GM12864 (cell line): ENCODE measurements around the gene NKD2.

Experiments used
- DNase-seq: peaks from one replicate; pipeline ENCODE4 v3.0.0-alpha.2; 2011; ENCODE audit warnings: low read depth
- H3K4me3 ChIP-seq: 2 replicates; pipeline ENCODE4 v1.5.1; 2011; ENCODE audit warnings: mild to moderate bottlenecking, low read depth, low read length, control low read depth
- CTCF ChIP-seq: IDR thresholded peaks from 2 replicates; pipeline ENCODE4 v1.5.1; 2011; ENCODE audit warnings: low read depth, mild to moderate bottlenecking, moderate library complexity, low read length, control low read depth, inconsistent platforms; ENCODE audit errors: missing control alignments

The NKD2 gene

DNA sequence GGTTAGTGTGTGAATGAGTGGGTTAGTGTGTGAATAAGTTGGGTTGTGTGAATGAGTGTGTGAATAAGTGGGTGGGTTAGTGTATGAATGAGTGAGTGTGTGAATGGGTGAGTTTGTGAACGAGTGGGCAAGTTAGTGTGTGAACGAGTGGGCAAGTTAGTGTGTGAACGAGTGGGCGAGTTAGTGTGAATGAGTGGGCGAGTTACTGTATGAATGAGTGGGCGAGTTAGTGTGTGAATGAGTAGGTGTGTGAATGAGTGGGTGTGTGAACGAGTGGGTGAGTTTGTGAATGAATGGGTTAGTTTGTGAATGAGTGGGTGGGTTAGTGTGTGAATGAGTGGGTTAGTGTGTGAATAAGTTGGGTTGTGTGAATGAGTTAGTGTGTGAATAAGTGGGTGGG, 34.7 kb downstream of the NKD2 start:
- H3K4me3 ChIP-seq: no peak overlapping the region
- DNase-seq: no peak
- TF ChIP-seq CTCF: no peak

- no peak overlapping the region for H3K4me3 ChIP-seq
- DNase-seq: no peak
- TF ChIP-seq CTCF: no peak
Measured at GRCh38 chr5:1044117-1044516, 35.5 kb downstream of the NKD2 start.

DNA sequence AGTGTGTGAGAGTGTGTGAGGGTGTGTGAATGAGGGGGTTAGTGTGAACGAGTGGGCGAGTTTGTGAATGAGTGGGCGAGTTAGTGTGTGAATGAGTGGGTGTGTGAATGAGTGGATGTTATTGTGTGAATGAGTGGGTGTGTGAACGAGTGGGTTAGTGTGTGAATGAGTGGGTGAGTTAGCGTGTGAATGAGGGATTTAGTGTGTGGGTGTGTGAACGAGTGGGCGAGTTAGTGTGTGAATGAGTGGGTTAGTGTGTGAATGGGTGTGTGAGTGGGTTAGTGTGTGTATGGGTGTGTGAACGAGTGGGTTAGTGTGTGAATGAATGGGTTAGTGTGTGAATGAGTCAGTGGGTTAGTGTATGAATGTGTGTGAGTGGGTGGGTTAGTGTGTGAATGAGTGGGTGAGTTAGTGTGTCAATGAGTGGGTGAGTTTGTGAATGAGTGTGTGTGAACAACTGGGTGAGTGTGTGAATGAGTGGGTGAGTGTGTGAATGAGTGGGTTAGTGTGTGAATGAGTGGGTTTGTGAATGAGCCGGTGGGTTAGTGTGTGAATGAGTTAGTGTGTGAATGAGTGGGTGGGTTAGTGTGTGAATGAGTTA, 37.5 kb downstream of the NKD2 start:
- TF ChIP-seq CTCF: no peak
- H3K4me3 ChIP-seq: no peak overlapping the region
- DNase-seq: no peak

DNA sequence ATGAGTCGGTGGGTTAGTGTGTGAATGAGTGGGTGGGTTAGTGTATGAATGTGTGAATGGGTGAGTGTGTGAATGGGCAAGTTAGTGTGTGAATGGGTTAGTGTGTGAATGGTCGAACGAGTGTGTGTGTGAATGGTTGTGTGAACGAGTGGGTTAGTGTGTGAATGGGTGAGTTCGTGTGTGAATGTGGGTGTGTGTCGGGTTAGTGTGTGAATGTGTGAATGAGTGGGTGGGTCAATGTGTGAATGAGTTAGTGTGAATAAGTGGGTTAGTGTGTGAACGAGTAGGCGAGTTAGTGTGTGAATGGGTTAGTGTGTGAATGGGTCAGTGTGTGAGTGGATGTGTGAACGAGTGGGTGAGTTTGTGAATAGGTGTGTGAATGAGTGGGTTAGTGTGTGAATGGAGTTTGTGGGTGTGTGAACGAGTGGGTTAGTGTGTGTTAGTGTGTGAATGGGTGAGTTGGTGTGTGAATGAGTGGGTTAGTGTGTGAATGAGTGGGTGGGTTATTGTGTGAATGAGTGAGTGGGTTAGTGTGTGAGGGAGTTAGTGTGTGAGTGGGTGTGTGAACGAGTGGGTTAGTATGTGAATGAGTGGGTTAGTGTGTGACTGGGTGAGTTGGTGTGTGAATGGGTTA, 38.8 kb downstream of the NKD2 start:
- DNase-seq: no peak
- no peak overlapping the region for H3K4me3 ChIP-seq
- no peak for TF ChIP-seq CTCF

DNA sequence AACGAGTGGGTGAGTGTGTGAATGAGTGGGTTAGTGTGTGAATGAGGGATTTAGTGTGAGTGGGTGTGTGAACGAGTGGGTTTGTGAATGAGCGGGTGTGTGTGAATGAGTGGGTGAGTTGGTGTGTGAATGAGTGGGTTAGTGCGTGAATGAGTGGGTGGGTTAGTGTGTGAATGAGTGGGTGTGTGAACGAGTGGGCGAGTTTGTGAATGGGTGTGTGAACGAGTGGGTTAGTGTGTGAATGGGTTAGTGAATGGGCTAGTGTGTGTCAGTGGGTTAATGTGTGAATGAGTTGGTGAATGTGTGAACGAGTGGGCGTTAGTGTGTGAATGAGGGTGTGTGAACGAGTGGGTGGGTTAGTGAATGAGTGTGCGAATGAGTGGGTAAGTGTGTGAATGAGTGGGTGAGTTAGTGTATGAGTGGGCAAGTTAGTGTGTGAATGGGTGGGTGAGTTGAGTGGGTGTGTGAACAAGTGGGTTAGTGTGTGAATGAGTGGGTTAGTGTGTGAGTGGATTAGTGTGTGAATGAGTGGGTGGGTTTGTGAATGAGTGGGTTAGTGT, 39.6 kb downstream of the NKD2 start:
- no peak for DNase-seq
- no peak overlapping the region for H3K4me3 ChIP-seq
- no peak for TF ChIP-seq CTCF

DNA sequence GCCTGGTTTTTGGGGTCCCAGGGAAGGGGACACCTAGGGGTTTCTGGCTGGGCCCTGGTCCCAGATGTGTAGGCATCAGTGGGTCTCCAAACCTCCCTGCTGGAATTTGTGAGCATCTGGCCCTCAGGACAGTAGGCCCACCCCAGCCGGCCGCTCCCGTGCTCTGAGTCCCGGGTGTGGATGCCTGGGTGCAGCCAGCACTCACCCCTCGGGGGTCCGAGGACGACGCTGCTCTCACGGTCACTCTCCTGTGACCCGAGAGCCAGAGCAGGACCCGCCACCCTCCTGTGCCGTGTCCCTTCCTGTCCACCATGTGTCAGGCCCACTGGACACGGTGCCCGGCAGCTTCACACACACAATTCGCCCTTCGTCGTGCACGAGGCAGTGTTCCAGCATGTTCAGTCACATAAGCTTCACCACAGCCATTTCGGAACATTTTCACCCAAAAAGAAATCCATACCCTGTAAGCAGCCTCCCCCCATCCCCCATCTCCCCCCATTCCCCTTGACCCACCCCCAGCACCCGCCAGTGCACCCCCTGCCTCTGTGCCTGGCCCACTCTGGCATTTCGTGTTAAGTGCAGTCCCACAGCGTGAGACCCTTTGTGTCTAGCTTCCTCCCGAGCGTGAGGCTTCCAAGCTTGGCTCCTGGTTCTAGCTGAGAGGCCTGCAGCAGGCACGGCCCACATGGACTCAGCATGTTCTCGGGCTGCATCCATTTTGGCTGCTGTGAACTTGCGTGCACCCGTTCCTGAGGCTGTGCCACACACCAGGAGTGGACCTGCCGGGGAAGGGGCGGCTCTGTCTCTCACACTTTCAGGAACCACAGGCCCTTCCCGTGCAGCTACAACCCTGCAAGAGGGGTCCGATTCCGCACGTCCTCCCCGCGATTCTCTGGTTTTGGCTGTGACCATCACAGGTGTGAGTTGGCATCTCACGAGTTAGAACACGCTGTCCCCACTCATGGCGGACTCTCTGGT, 40.5 kb downstream of the NKD2 start:
- DNase-seq: no peak
- H3K4me3 ChIP-seq: no peak overlapping the region
- no peak for TF ChIP-seq CTCF
